DND-41 (cell line): ENCODE data around the gene ARHGAP27.
"Not testable (repeated sequence)": the region's sequence is repeated elsewhere in the genome, so short reads cannot be mapped to it uniquely, and the experiment has no call there.

Source experiments
- ATAC-seq: fragments of 200-7000 bp; cut with Tn5 transposase; 3 replicates; pipeline ENCODE4 v1.9.1; 2021; ENCODE audit warnings: low read depth; ENCODE audit not compliant: insufficient read depth
- DNase-seq: peaks from one replicate; pipeline ENCODE4 v3.0.0-alpha.2; 2020
- H2AFZ ChIP-seq: 2 replicates; pipeline ENCODE4 v1.6.0; 2012; ENCODE audit warnings: low read depth, low read length
- H3K27ac ChIP-seq: 2 replicates; pipeline ENCODE4 v1.5.1; 2012; ENCODE audit warnings: low read length, inconsistent platforms
- H3K27me3 ChIP-seq: fragments of 200-600 bp; sonication (generic); 2 replicates; pipeline ENCODE4 v1.6.0; 2012; ENCODE audit warnings: low read length, mild to moderate bottlenecking, inconsistent platforms; ENCODE audit not compliant: insufficient read depth, poor library complexity
- H3K36me3 ChIP-seq: 2 replicates; pipeline ENCODE4 v1.5.1; 2012; ENCODE audit warnings: low read length, inconsistent platforms; ENCODE audit not compliant: insufficient read depth
- H3K4me1 ChIP-seq: 2 replicates; pipeline ENCODE4 v1.5.1; 2012; ENCODE audit warnings: mild to moderate bottlenecking, low read length; ENCODE audit not compliant: insufficient read depth
- H3K4me2 ChIP-seq: 2 replicates; pipeline ENCODE4 v1.6.0; 2012; ENCODE audit warnings: mild to moderate bottlenecking, moderate library complexity, low read length, inconsistent platforms; ENCODE audit not compliant: insufficient read depth
- H3K4me3 ChIP-seq, 2 experiments: fragments of 200-600 bp in 1 of 2; shearing (Covaris generic) in 1 of 2; 2 replicates each; pipeline ENCODE4 v1.5.1; 2012 to 2016; ENCODE audit warnings: inconsistent platforms in 2 of 2, low read length in 2 of 2, mild to moderate bottlenecking in 2 of 2, low read depth in 1 of 2, moderate library complexity in 1 of 2
- H3K79me2 ChIP-seq: 2 replicates; pipeline ENCODE4 v1.6.0; 2012; ENCODE audit warnings: low read length, inconsistent platforms; ENCODE audit not compliant: insufficient read depth
- H3K9ac ChIP-seq: 2 replicates; pipeline ENCODE4 v1.6.0; 2012; ENCODE audit warnings: low read depth, mild to moderate bottlenecking, inconsistent platforms, low read length, moderate library complexity
- H3K9me3 ChIP-seq: 2 replicates; pipeline ENCODE4 v1.5.1; 2012; ENCODE audit warnings: low read length, moderate library complexity, mild to moderate bottlenecking, inconsistent platforms; ENCODE audit not compliant: insufficient read depth, severe bottlenecking
- H4K20me1 ChIP-seq: 2 replicates; pipeline ENCODE4 v1.6.0; 2012; ENCODE audit warnings: low read length; ENCODE audit not compliant: insufficient read depth
- CTCF ChIP-seq: IDR thresholded peaks from 2 replicates; pipeline ENCODE4 v1.5.1; 2012; ENCODE audit warnings: borderline replicate concordance, low read length, moderate library complexity, mild to moderate bottlenecking; ENCODE audit not compliant: poor library complexity, severe bottlenecking; ENCODE audit errors: extremely low read depth
- EZH2 ChIP-seq: IDR thresholded peaks from 3 replicates; pipeline ENCODE4 v1.6.1; 2012; ENCODE audit warnings: borderline replicate concordance, low read depth, mild to moderate bottlenecking, moderate library complexity, low read length, inconsistent platforms; ENCODE audit not compliant: severe bottlenecking

ARHGAP27 gene, protein sequence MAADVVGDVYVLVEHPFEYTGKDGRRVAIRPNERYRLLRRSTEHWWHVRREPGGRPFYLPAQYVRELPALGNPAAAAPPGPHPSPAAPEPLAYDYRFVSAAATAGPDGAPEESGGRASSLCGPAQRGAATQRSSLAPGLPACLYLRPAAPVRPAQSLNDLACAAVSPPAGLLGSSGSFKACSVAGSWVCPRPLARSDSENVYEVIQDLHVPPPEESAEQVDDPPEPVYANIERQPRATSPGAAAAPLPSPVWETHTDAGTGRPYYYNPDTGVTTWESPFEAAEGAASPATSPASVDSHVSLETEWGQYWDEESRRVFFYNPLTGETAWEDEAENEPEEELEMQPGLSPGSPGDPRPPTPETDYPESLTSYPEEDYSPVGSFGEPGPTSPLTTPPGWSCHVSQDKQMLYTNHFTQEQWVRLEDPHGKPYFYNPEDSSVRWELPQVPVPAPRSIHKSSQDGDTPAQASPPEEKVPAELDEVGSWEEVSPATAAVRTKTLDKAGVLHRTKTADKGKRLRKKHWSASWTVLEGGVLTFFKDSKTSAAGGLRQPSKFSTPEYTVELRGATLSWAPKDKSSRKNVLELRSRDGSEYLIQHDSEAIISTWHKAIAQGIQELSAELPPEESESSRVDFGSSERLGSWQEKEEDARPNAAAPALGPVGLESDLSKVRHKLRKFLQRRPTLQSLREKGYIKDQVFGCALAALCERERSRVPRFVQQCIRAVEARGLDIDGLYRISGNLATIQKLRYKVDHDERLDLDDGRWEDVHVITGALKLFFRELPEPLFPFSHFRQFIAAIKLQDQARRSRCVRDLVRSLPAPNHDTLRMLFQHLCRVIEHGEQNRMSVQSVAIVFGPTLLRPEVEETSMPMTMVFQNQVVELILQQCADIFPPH

DNA sequence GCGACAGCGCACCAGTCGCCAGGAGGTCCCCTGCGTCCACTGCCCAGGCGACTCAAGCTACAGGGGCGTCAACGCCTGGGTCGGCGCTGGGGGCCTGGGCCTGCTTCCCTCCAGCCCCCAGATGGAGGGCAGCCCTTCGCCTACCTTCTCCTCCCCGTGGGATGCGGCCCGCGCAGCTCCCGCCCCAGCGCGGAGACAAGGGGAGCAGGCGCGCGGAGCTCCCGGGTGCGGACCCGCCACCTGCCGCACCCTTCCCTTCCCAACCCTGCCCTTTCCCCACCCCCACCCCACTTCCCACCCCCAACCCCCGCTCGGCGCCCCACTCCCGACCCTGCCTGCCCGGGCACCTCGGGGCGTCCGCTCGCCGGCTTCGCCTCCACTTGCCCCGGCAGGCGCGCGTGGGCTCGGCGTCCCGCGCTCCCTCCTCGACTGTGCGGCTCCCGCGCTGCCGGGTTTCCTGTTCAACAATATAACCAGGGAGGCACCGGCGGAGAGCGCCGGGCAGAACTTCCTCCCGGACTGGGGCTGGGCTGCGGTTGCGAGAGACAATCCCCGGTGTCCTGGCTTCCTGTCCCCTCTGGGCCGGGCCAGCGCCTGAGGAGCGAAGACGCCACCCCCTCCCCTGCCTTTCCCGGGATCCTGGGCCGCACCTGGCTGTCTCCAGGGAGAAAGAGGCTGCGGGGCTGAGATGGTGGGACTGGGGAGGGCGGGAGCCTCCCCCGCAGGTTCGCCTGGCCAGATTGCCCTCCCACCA, at the start of gene ARHGAP27:
ARHGAP27 (minus strand) TSS at position 466 of the 754 bp plus-strand sequence. CDS start 2,591 bp downstream, outside the sequence.
- no peak for ATAC-seq
- H4K20me1 ChIP-seq = no peaks in the 10 kb centered on the region
- no peak for DNase-seq
- no peak within 1 kb of the TSS for H2AFZ ChIP-seq
- H3K4me2 ChIP-seq = no peak within 1 kb of the TSS
- H3K4me1 ChIP-seq = no peaks in the 10 kb centered on the region; the same call in 1 of the 2 replicates
- TF ChIP-seq EZH2 (no peak), CTCF (no peak)
- H3K4me3 ChIP-seq = no peak within 1 kb of the TSS
- H3K27ac ChIP-seq = no peak within 1 kb of the TSS
- peaks cover 11% of the 10 kb centered on the region for H3K36me3 ChIP-seq
- H3K9ac ChIP-seq = no peak within 1 kb of the TSS
- no peaks in the 10 kb centered on the region for H3K9me3 ChIP-seq
- no peaks in the 10 kb centered on the region for H3K79me2 ChIP-seq
- no peaks in the 10 kb centered on the region for H3K27me3 ChIP-seq

DNA sequence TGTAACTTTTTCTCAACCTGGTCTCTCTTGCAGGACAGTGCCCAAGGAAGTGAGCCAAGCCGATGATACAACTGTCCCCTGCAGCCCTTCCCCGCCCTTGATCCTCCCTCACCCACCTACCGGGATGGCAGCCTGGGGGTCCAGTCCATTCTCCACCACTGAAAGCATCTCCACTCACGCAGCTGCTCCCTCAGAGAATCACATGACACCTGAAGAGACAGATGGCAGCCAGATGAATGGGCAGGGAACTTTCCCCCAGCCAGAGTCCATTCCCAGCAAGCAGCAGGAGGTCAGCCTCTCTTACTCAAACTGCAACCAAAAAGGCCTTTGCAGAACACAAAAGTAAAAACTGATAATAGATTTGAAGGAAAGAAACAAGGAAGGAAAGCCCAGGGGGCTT, 49.6 kb upstream of the ARHGAP27 start:
- not testable (repeated sequence) for H3K36me3 ChIP-seq, H3K4me3 ChIP-seq, ATAC-seq, H3K4me2 ChIP-seq, H3K9me3 ChIP-seq, H2AFZ ChIP-seq, H3K4me1 ChIP-seq, H4K20me1 ChIP-seq, DNase-seq, H3K27ac ChIP-seq, H3K27me3 ChIP-seq, H3K79me2 ChIP-seq, H3K9ac ChIP-seq

GRCh38 chr17:45475436-45475835, 42.8 kb upstream of the ARHGAP27 start:
- H3K27me3 ChIP-seq, H2AFZ ChIP-seq, H3K4me3 ChIP-seq, H3K9ac ChIP-seq, DNase-seq, ATAC-seq, H4K20me1 ChIP-seq, H3K4me2 ChIP-seq, H3K27ac ChIP-seq, H3K4me1 ChIP-seq, H3K9me3 ChIP-seq, H3K79me2 ChIP-seq: not testable (repeated sequence)
- H3K36me3 ChIP-seq = peaks cover 35% of the 10 kb centered on the region

DNA sequence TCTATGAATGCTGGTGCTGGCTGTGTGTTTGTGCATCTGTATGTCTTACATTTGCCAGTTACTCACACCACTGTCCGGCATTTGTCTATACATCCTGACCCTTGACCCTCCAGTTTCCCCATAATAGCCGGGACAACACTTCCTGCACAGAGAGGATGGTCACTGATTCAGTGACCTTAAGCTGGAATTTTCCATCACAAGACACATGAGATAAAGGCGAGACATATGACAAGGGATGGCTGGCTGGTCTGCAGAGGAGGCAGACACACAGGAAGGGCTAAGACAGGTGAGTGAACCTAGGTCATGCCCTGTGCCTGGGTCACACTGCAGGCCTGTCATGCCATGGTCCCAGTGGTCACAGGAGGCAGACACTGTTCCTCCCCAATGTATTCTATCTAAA, 39.6 kb upstream of the ARHGAP27 start:
- not testable (repeated sequence) for H3K9me3 ChIP-seq, H4K20me1 ChIP-seq, H3K27ac ChIP-seq, H2AFZ ChIP-seq, H3K9ac ChIP-seq, H3K4me3 ChIP-seq, H3K79me2 ChIP-seq, H3K4me2 ChIP-seq, DNase-seq, ATAC-seq, H3K27me3 ChIP-seq, H3K4me1 ChIP-seq
- H3K36me3 ChIP-seq = peaks cover 31% of the 10 kb centered on the region

DNA sequence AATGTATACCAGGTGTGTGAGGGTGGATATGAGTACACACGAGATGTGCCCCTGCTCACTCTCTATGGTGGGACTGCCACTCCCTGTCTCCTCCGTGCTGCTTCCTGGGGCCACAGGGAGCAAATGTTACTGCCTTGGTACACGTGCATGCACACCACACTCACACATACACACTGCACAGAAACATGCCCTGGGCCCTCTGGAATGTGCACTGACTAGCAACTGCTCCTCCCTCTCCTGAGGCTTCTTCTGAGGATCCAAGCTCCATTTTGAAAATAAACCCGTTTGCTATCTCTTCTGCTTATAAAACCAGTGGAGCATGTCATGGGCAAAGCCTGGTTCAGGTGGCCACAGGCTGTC, 36.5 kb upstream of the ARHGAP27 start:
- not testable (repeated sequence) for H2AFZ ChIP-seq, ATAC-seq, H3K79me2 ChIP-seq, H3K27ac ChIP-seq, H3K27me3 ChIP-seq, H3K4me3 ChIP-seq, H3K4me2 ChIP-seq, H3K9me3 ChIP-seq, H4K20me1 ChIP-seq, DNase-seq, H3K9ac ChIP-seq, H3K4me1 ChIP-seq
- peaks cover 11% of the 10 kb centered on the region for H3K36me3 ChIP-seq

GRCh38 chr17:45468293-45469203, 35.9 kb upstream of the ARHGAP27 start:
- not testable (repeated sequence) for H2AFZ ChIP-seq, H3K4me2 ChIP-seq, H3K4me1 ChIP-seq, DNase-seq, ATAC-seq, H3K79me2 ChIP-seq, H3K27me3 ChIP-seq, H4K20me1 ChIP-seq, H3K9me3 ChIP-seq, H3K27ac ChIP-seq, H3K9ac ChIP-seq, H3K4me3 ChIP-seq
- H3K36me3 ChIP-seq = peaks cover 10% of the 10 kb centered on the region
